NT2/D1 (cell line): ENCODE results near the gene RUFY3.

ENCODE experiments used
- YY1 ChIP-seq: IDR thresholded peaks from 2 replicates; pipeline ENCODE4 v1.6.1; 2011; ENCODE audit not compliant: insufficient read length, insufficient read depth
- ZNF274 ChIP-seq: IDR thresholded peaks from 2 replicates; pipeline ENCODE4 v1.6.1; 2011; ENCODE audit warnings: mild to moderate bottlenecking, low read depth, low read length

GRCh38 chr4:70836081-70836480 lies 114.3 kb downstream of the RUFY3 start:
- no peak for TF ChIP-seq YY1
- TF ChIP-seq ZNF274, result no peak
